Measurements from ENCODE around the gene SLC22A15. TPM values are rescaled to one million over a fixed set of nuclear protein-coding genes. Genes with fewer than 3 reads are reported as not detected.

Gene SLC22A15
- total RNA-seq, 1 donor from 2014 or later = 5.6 TPM

DNA sequence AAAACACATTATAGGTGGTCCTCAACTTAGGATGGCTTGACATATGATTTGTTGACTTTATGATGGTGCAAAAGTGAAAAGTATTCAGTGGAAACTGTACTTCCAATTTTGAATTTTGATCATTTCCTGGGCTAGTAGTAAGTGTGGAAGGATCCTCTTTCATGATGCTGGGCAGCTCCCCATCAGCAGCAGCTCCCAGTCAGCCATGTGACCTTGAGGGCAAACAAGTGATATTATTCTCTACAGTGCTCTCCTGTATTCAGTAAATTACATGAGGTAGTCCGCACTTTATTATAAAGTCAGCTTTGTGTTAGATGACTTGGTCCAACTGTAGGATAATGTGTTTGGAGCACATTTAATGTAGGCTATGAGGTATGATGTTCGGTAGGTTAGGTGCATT, 36.4 kb downstream of the SLC22A15 start:
- H3K27ac ChIP-seq = no peak overlapping the region
- no peaks in the 10 kb centered on the region for H3K27me3 ChIP-seq
- intact Hi-C loops (cut with DNase I) = no loop called here
- TF ChIP-seq, protein P1, sequence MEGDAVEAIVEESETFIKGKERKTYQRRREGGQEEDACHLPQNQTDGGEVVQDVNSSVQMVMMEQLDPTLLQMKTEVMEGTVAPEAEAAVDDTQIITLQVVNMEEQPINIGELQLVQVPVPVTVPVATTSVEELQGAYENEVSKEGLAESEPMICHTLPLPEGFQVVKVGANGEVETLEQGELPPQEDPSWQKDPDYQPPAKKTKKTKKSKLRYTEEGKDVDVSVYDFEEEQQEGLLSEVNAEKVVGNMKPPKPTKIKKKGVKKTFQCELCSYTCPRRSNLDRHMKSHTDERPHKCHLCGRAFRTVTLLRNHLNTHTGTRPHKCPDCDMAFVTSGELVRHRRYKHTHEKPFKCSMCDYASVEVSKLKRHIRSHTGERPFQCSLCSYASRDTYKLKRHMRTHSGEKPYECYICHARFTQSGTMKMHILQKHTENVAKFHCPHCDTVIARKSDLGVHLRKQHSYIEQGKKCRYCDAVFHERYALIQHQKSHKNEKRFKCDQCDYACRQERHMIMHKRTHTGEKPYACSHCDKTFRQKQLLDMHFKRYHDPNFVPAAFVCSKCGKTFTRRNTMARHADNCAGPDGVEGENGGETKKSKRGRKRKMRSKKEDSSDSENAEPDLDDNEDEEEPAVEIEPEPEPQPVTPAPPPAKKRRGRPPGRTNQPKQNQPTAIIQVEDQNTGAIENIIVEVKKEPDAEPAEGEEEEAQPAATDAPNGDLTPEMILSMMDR (IDR thresholded peaks at IDR 0.05) = no peak
- no peaks in the 10 kb centered on the region for H3K4me1 ChIP-seq
- no peaks in the 10 kb centered on the region for H3K36me3 ChIP-seq
- H3K4me3 ChIP-seq = no peak overlapping the region
- DNase-seq (ENCODE audit: low spot score in 2 of 2) = no peak
- H3K9me3 ChIP-seq = no peaks in the 10 kb centered on the region

DNA sequence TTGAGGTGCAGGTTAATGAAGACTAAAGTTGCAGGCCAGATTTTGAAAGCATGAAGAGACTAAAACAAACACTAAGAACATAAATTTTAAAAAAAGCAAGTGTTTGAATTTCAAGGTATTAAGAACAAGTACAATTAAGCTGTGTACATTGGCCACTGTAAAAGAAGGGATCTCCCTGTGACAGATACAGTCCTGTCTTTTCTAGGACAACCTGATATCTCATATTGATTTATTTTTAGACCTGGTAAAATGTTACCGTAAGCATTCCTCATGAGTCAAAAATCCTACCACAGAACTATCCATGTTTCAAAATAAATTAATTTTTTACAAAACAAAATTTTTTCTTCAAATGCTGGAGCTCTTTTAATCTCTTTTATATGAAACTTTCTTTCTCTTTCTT, 39.4 kb downstream of the SLC22A15 start:
- Histone ChIP-seq H3K36me3 (peaks cover 0 to 5% of the 10 kb centered on the region in 2 donors), H3K27ac (no peak overlapping the region), H3K4me3 (no peak overlapping the region), H3K27me3 (no peaks in the 10 kb centered on the region), H3K9me3 (no peaks in the 10 kb centered on the region), H3K4me1 (no peaks in the 10 kb centered on the region)
- DNase-seq (ENCODE audit: low spot score in 2 of 2) = no peak
- TF ChIP-seq, protein P1 (IDR thresholded peaks at IDR 0.05) = no peak
- intact Hi-C loops (cut with DNase I) = no loop called here

DNA sequence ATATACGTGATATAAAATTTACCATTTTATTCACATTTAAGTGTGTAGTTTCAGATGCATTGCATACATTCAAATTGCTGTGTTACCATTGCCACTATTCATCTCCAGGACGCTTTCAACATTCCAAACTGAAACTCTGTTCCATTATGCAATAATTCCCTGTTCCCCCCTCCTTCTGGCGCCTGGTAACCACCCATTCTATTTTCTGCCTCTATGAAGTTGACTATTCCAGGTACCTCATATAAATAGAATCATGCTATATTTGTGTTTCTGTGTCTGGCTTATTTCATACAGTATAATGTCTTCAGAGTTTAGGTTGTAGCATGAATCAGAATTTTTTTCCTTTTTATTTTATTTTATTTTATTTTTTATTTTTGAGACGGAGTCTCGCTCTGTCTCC, 41.7 kb downstream of the SLC22A15 start:
- Histone ChIP-seq H3K27me3 (no peaks in the 10 kb centered on the region), H3K36me3 (peaks cover 0 to 20% of the 10 kb centered on the region in 2 donors), H3K4me3 (no peak overlapping the region), H3K27ac (no peak overlapping the region), H3K9me3 (no peaks in the 10 kb centered on the region), H3K4me1 (no peaks in the 10 kb centered on the region)
- TF ChIP-seq, protein P1 (IDR thresholded peaks at IDR 0.05) = no peak
- no peak for DNase-seq (ENCODE audit: low spot score in 2 of 2)
- intact Hi-C loops (cut with DNase I) = no loop called here

DNA sequence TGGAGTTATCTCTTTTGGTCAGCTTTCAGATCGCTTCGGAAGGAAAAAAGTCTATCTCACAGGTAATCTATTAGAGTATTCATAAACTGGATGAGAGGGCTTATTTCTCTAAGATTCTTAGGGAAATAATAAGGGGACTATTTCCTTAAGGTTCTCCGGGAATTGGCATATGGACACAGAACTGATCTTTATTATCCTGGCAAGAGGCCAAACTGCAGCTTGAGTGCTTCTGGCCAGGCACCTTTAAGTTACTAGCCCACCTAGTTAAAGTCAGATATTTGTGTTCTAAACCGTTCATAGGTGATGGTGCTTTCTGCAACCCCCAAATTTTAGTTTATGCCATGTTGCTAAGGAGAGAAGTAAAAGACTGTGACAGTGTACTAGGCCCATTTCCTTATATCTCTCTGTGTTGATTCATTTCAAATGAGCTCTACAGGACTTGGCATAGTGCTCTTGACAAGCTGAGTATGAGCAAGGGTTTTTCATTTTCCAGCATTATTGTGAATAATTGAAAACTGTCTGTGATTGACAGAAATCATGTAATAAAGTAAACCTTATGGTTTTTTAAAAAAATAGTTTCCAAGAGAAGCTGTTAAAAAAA, 43.4 kb downstream of the SLC22A15 start:
- Histone ChIP-seq H3K4me3 (no peak overlapping the region), H3K4me1 (no peaks in the 10 kb centered on the region), H3K27me3 (no peaks in the 10 kb centered on the region), H3K27ac (no peak overlapping the region), H3K9me3 (no peaks in the 10 kb centered on the region), H3K36me3 (peaks cover 0 to 20% of the 10 kb centered on the region in 2 donors)
- DNase-seq (ENCODE audit: low spot score in 2 of 2) = no peak
- TF ChIP-seq, protein P1 (IDR thresholded peaks at IDR 0.05) = no peak
- intact Hi-C loops (cut with DNase I) = no loop called here

DNA sequence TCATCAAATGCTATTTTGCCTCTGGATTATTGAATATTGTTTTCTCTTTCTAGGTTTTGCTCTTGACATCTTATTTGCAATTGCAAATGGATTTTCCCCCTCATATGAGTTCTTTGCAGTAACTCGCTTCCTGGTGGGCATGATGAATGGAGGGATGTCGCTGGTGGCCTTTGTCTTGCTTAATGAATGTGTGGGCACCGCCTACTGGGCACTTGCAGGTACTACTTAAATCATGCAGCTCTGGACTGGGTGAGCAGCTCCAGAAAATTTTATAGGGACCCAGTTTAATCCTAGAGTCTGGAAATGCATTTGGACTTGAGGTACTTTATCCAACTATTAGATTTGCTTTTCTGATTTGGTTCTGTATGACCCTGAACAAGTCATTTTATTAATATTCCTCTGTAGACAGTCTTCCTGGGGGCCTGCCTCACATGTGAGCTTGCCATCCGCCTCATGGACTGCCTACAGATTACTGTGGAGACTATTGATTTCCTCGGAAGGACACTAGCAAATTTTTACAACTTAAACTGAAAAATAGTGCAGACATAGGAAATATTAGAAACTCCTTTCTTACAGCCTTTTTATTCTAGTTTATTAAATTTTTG, 44.5 kb downstream of the SLC22A15 start:
- H3K4me1 ChIP-seq = no peaks in the 10 kb centered on the region
- no peak overlapping the region for H3K4me3 ChIP-seq
- peaks cover 0 to 20% of the 10 kb centered on the region in 2 donors for H3K36me3 ChIP-seq
- intact Hi-C loops (cut with DNase I) = no loop called here
- no peaks in the 10 kb centered on the region for H3K9me3 ChIP-seq
- H3K27me3 ChIP-seq = no peaks in the 10 kb centered on the region
- TF ChIP-seq, protein P1 (IDR thresholded peaks at IDR 0.05) = peak; percentile 14 to 50 (median 33)
- no peak for DNase-seq (ENCODE audit: low spot score in 2 of 2)
- H3K27ac ChIP-seq = no peak overlapping the region
